BE2C (cell line): ENCODE results near the gene SPTY2D1.

ENCODE experiments used
- DNase-seq: peaks from one replicate; pipeline ENCODE4 v3.0.0-alpha.2; 2020
- H3K27me3 ChIP-seq: fragments of 250-450 bp; sonication (Bioruptor Pico); 2 replicates; pipeline ENCODE4 v1.5.1; 2020; ENCODE audit warnings: mild to moderate bottlenecking
- H3K36me3 ChIP-seq: fragments of 250-450 bp; sonication (Bioruptor Pico); 2 replicates; pipeline ENCODE4 v1.5.1; 2020; ENCODE audit warnings: mild to moderate bottlenecking
- H3K4me1 ChIP-seq: fragments of 250-450 bp; sonication (Bioruptor Pico); 2 replicates; pipeline ENCODE4 v1.5.1; 2020
- H3K4me3 ChIP-seq: 2 replicates; pipeline ENCODE4 v1.5.1; 2011; ENCODE audit warnings: low read depth, low read length
- H3K9me3 ChIP-seq: fragments of 250-450 bp; sonication (Bioruptor Pico); 2 replicates; pipeline ENCODE4 v1.5.1; 2020
- CTCF ChIP-seq: IDR thresholded peaks from 2 replicates; pipeline ENCODE4 v1.5.1; 2012; ENCODE audit warnings: mild to moderate bottlenecking, low read depth, low read length

Gene SPTY2D1

GRCh38 chr11:18624161-18624560, 10.0 kb downstream of the SPTY2D1 start:
- Histone ChIP-seq H3K27me3 (no peaks in the 10 kb centered on the region), H3K36me3 (no peaks in the 10 kb centered on the region), H3K4me3 (no peak overlapping the region), H3K9me3 (no peaks in the 10 kb centered on the region), H3K4me1 (no peaks in the 10 kb centered on the region)
- no peak for DNase-seq
- no peak for TF ChIP-seq CTCF

- no peak for TF ChIP-seq CTCF
- Histone ChIP-seq H3K27me3 (no peaks in the 10 kb centered on the region), H3K4me1 (no peaks in the 10 kb centered on the region)
These were observed 10.4 kb downstream of the SPTY2D1 start for GRCh38 chr11:18623707-18624106.

GRCh38 chr11:18618342-18619025, 15.7 kb downstream of the SPTY2D1 start:
- Histone ChIP-seq H3K36me3 (no peaks in the 10 kb centered on the region; the same call in 1 of the 2 replicates), H3K27me3 (no peaks in the 10 kb centered on the region), H3K4me3 (no peak overlapping the region), H3K9me3 (no peaks in the 10 kb centered on the region), H3K4me1 (no peaks in the 10 kb centered on the region)
- TF ChIP-seq CTCF: no peak
- no peak for DNase-seq

More at GRCh38 chr11:18623707-18624106, 10.4 kb downstream of the SPTY2D1 start:
- Histone ChIP-seq H3K4me3 (no peak overlapping the region), H3K9me3 (no peaks in the 10 kb centered on the region), H3K36me3 (no peaks in the 10 kb centered on the region)
- DNase-seq: no peak

GRCh38 chr11:18617688-18618341, 16.3 kb downstream of the SPTY2D1 start:
- Histone ChIP-seq H3K27me3 (no peaks in the 10 kb centered on the region), H3K4me1 (no peaks in the 10 kb centered on the region), H3K4me3 (no peak overlapping the region), H3K9me3 (no peaks in the 10 kb centered on the region), H3K36me3 (no peaks in the 10 kb centered on the region; the same call in 1 of the 2 replicates)
- TF ChIP-seq CTCF: no peak
- DNase-seq: no peak

- no peak for TF ChIP-seq CTCF
- no peaks in the 10 kb centered on the region for H3K4me1 ChIP-seq
- H3K36me3 ChIP-seq: no peaks in the 10 kb centered on the region; the same call in 1 of the 2 replicates
- H3K27me3 ChIP-seq: no peaks in the 10 kb centered on the region
- DNase-seq: no peak
- no peaks in the 10 kb centered on the region for H3K9me3 ChIP-seq
- H3K4me3 ChIP-seq: no peak overlapping the region
These were observed 18.3 kb downstream of the SPTY2D1 start for GRCh38 chr11:18615628-18616392.
